GM12878 (cell line): ENCODE results near the gene ARHGEF3. TPM values are rescaled to one million over a fixed set of nuclear protein-coding genes. Genes with fewer than 3 reads are reported as not detected.
A peak's percentile ranks its signal among the peaks of the same experiment; 100 is the strongest.

Experiments used
- BRCA1 ChIP-seq: IDR thresholded peaks from 2 replicates; pipeline ENCODE4 v1.6.1; 2011; ENCODE audit warnings: low read depth, low read length, improper control_type of control experiment
- CEBPZ ChIP-seq: fragments of 150-350 bp; IDR thresholded peaks from 2 replicates; pipeline ENCODE4 v1.6.1; 2016; ENCODE audit warnings: low read depth, low read length
- CHD4 ChIP-seq: fragments of 200-600 bp; sonication (generic); IDR thresholded peaks from 2 replicates; pipeline ENCODE4 v1.6.1; 2016; ENCODE audit warnings: mild to moderate bottlenecking
- FOS ChIP-seq: IDR thresholded peaks from 3 replicates; pipeline ENCODE4 v1.6.1; 2011; ENCODE audit warnings: borderline replicate concordance; ENCODE audit not compliant: insufficient read length; ENCODE audit errors: extremely low read depth
- GABPA ChIP-seq: IDR thresholded peaks from 2 replicates; pipeline ENCODE4 v1.6.1; 2014; ENCODE audit warnings: antibody characterized with exemption, low read depth, mild to moderate bottlenecking, inconsistent platforms
- HDGF ChIP-seq: fragments of 450-650 bp; IDR thresholded peaks from 2 replicates; pipeline ENCODE4 v1.6.1; 2016; ENCODE audit warnings: antibody characterized with exemption
- JUND ChIP-seq: IDR thresholded peaks from 2 replicates; pipeline ENCODE4 v1.6.1; 2012; ENCODE audit warnings: low read depth, mild to moderate bottlenecking, low read length, improper control_type of control experiment, moderate library complexity
- SP1 ChIP-seq: IDR thresholded peaks from one replicate; pipeline ENCODE4 v1.6.1; 2011; ENCODE audit warnings: low read depth, low read length
- SPI1 ChIP-seq: IDR thresholded peaks from 2 replicates; pipeline ENCODE4 v1.6.1; 2011; ENCODE audit warnings: low read depth, mild to moderate bottlenecking, low read length, moderate library complexity, borderline replicate concordance; ENCODE audit not compliant: insufficient read depth
- TCF7 ChIP-seq: IDR thresholded peaks from 2 replicates; pipeline ENCODE4 v1.6.1; 2014; ENCODE audit warnings: antibody characterized with exemption, borderline replicate concordance
- ZBTB11 ChIP-seq: fragments of 450-650 bp; formaldehyde crosslinking; IDR thresholded peaks from 2 replicates; pipeline ENCODE4 v1.5.0; 2022; ENCODE audit warnings: mild to moderate bottlenecking, missing genetic modification characterization
- ZBTB4 ChIP-seq: fragments of 450-650 bp; formaldehyde crosslinking; IDR thresholded peaks from 2 replicates; pipeline ENCODE4 v1.4.0; 2022; ENCODE audit warnings: mild to moderate bottlenecking, moderate library complexity
- ZNF274 ChIP-seq: IDR thresholded peaks from one replicate; pipeline ENCODE4 v1.8.0; 2011; ENCODE audit not compliant: insufficient read length, insufficient read depth
- ZNF592 ChIP-seq: fragments of 450-650 bp; IDR thresholded peaks from 2 replicates; pipeline ENCODE4 v1.6.1; 2017; ENCODE audit warnings: mild to moderate bottlenecking, moderate library complexity
- polyA plus RNA-seq, 11 experiments: library from polyadenylated mRNA; depleted of rRNA in 4 of 11; unstranded in 6 of 11; stranded (reverse) in 5 of 11; fragments of >200 nt; fragmentation: Nextera tagmentation in 4 of 11; fragmentation: Illumina TruSeq in 1 of 11; extraction: Ambion mirVana in 4 of 11; extraction: Trizol in 1 of 11; gene quantifications; 1 replicate in 1 of 11; 2 replicates in 10 of 11; pipeline versions ENCODE4 v1.2.1 to v1.2.3, GENCODE V29; 2011 to 2016; ENCODE audit warnings: inconsistent platforms in 2 of 11, missing spikeins in 2 of 11, low read depth in 1 of 11
- total RNA-seq, 4 experiments: library from RNA; depleted of rRNA in 3 of 4; stranded (reverse); fragments of >200 nt in 3 of 4; fragmentation: Illumina TruSeq in 1 of 4; extraction: Trizol in 1 of 4; gene quantifications; 2 replicates each; pipeline versions ENCODE4 v1.2.1 to v1.2.3, GENCODE V29; 2013 to 2021

The ARHGEF3 gene
- total and polyA plus RNA-seq, 10 of the 15 experiments (the other 5 are each of a cell fraction or from before 2014, with no cell fraction given) = 21.8 to 78.7 (median 56.2) TPM

GRCh38 chr3:56787784-56788256 lies 13.9 kb downstream of the ARHGEF3 start (continued):
- TF ChIP-seq ZBTB11 (CRISPR knock-in tag) = no peak
- TF ChIP-seq CHD4 = no peak
- TF ChIP-seq ZNF592 = no peak
- no peak for TF ChIP-seq ZBTB4 (CRISPR knock-in tag)
- no peak for TF ChIP-seq CEBPZ
- peak; percentile 9; the same call in 1 of the 2 replicates for TF ChIP-seq SPI1
- TF ChIP-seq BRCA1 = no peak
- no peak for TF ChIP-seq JUND
- TF ChIP-seq ZNF274 = no peak
- no peak for TF ChIP-seq SP1
- no peak for TF ChIP-seq TCF7
- TF ChIP-seq GABPA = no peak
- TF ChIP-seq HDGF = no peak
- TF ChIP-seq FOS = no peak
